HG02642 (cell line): ENCODE results near the gene FKBP15.
A peak's percentile ranks its signal among the peaks of the same experiment; 100 is the strongest.
"Not testable (repeated sequence)": the region's sequence is repeated elsewhere in the genome, so short reads cannot be mapped to it uniquely, and the experiment has no call there.

Source experiments
- ATAC-seq: cut with Tn5 transposase; IDR thresholded peaks from one replicate; pipeline ENCODE4 v1.9.1; 2021; ENCODE audit warnings: mild to moderate bottlenecking; ENCODE audit not compliant: unreplicated experiment, poor library complexity

FKBP15 gene, protein sequence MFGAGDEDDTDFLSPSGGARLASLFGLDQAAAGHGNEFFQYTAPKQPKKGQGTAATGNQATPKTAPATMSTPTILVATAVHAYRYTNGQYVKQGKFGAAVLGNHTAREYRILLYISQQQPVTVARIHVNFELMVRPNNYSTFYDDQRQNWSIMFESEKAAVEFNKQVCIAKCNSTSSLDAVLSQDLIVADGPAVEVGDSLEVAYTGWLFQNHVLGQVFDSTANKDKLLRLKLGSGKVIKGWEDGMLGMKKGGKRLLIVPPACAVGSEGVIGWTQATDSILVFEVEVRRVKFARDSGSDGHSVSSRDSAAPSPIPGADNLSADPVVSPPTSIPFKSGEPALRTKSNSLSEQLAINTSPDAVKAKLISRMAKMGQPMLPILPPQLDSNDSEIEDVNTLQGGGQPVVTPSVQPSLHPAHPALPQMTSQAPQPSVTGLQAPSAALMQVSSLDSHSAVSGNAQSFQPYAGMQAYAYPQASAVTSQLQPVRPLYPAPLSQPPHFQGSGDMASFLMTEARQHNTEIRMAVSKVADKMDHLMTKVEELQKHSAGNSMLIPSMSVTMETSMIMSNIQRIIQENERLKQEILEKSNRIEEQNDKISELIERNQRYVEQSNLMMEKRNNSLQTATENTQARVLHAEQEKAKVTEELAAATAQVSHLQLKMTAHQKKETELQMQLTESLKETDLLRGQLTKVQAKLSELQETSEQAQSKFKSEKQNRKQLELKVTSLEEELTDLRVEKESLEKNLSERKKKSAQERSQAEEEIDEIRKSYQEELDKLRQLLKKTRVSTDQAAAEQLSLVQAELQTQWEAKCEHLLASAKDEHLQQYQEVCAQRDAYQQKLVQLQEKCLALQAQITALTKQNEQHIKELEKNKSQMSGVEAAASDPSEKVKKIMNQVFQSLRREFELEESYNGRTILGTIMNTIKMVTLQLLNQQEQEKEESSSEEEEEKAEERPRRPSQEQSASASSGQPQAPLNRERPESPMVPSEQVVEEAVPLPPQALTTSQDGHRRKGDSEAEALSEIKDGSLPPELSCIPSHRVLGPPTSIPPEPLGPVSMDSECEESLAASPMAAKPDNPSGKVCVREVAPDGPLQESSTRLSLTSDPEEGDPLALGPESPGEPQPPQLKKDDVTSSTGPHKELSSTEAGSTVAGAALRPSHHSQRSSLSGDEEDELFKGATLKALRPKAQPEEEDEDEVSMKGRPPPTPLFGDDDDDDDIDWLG

DNA sequence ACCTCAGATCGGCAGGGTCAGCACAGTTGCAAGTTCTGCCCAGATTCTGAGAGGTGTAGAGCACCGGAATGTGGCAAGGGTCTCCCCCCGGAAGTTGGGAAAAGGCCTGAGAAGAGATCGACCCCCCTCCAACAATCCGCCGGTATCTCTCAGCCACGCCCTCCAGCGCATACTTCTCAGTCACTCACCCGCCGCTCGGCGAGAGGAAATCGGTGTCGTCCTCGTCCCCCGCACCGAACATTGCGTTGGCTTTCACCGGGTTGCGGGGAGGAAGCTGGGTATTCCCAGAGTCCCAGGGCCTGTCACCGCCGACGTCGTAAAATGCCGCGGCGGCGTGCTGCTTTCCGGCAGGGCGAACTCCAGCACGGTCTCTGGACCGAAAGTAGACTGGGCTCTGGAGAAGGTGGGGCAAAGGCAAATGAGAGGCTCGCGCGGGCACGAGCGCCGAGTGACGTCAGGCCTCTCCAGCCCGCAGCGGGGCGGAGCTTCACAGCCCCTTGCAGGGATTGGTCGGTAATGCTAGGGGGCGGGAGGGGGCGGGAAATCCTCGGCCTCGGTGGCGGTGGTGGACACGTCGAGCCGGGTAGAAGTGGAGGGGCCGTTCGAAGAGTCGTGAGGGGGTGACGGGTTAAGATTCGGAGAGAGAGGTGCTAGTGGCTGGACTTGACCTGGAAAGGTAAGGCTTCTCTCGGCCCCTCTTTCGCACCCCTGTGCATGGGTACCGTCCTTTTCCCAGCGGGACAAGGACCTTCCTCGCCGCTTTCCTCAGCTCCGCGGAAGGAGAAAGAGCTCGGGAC, at the start of gene FKBP15, which contains the start of gene SLC31A1:
TSS of gene FKBP15 (minus strand) at position 275 of the 797 bp plus-strand sequence. CDS start at position 241, 34 bp downstream.
TSS of gene SLC31A1 (plus strand) at position 542 of the 797 bp plus-strand sequence. CDS start 34,605 bp downstream, outside the sequence.
- peak; percentile 93 for ATAC-seq

DNA sequence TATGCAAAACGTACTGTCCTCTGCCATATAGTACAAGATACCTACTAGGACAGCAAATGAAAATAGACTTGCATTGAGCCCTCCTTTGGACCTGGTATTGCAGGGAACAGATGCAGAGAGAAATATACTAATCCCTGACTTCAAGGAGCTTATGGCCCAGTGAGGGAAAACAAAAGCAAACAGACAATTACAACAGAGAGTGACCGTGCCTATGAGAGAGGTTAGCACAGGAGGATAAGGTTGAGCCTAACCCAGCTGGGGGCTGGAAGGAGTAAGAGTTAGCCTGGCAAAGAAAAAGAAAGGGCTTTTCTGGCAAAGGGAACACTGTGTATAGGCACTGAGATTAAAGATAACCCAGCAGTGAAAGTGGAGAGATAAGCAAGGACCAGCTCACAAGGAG, 48.8 kb upstream of the FKBP15 start:
- ATAC-seq = no peak

DNA sequence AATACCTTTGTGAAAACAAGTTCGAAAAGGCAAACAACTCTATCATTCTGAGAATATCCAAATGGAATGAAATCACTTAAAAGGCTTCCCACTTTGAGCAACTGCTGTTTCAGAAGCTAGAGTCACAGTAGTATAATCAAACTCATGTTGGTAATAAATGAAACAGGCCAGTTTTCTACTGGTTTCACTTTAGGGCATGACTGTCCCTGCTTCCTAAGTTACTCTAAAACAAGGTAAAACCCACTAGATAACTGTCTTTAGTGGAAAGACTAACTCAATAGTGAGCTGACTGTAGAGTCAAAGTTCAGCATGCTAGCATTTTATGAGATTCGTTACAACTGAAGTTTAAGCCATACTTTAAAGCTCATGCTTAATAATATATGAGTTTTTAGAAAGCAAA, 48.3 kb upstream of the FKBP15 start:
- ATAC-seq = no peak

DNA sequence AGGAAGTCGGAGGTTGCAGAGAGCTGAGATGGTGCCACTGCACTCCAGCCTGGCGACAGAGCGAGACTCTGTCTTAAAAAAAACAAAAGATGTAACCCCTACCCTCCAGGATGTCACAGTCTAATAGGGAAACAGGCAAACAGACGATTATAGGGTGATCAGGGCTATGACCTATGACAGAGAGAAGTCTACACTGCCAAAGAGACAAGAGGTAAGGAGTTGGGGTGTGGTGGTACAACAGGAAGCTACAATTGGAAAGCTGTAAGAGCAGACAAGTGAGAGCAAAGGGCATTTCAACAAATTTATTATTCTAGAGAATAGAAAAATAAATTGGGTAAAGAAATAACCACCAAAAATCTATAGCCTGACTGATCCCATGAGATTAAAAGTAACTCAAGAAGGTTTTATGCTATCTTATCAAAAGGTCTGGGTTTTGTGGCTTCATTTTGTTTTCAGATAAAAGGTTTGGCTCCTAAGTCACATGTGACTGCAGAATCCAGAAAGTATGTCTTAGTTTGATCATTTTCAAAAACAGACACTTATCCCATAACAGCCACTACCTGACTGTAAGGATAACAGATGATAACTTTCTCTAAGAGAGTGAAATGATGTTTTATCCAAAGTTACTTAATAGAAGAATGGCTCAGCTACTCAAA, 47.0 kb upstream of the FKBP15 start:
- no peak for ATAC-seq

DNA sequence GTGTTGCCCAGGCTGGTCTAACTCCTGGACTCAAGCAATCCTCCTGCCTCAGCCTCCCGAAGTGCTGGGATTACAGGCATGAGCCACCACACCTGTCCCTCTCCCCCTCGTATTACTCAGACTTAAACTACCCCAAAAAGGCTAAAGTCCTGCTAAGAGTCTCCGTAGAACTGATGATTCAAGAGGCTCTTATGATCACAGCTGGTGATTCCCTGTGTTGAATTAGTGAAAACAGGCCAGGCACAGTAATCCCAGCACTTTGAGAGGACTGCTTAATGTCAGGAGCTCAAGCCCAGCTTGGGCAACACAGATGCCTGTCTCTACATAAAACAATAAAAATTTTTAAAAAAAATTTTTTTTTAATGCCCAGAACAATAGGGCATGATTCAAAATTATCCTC, 45.1 kb upstream of the FKBP15 start:
- ATAC-seq = no peak

DNA sequence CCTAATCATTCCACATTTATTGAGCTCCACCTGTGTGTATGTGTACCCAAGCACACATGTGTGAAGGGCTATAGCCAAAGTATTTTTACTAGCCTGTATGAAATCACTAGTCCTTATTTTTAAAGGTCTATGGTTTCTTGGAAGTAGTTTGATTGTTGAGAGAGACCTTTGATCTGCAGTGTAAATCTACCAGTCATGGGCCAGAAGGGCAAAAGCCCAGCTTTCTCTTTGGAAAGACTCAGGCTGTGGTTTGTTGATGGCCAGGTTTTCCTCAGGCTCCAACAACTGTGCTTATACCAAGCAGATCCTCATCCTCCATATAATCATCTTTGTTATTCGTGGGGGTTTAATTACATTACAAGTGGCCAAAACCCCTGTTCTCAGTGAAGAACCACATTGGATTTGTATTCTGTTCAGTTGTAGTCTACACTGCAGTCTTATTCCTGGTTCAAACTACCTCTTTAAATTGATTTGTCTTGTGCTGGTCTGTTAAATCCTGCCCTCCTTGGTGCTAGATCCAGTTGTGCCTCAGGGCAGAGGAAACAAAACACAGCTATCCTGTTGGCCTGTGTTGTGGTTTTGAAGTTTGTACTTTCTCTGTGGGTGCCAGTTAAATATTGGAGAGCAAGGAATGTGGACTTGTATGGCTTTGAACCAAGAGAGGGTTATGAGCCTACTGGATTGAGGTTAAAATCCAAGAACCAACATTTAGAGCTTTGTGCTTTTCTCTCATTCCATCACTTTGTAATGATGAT, 41.0 kb upstream of the FKBP15 start:
- no peak for ATAC-seq

DNA sequence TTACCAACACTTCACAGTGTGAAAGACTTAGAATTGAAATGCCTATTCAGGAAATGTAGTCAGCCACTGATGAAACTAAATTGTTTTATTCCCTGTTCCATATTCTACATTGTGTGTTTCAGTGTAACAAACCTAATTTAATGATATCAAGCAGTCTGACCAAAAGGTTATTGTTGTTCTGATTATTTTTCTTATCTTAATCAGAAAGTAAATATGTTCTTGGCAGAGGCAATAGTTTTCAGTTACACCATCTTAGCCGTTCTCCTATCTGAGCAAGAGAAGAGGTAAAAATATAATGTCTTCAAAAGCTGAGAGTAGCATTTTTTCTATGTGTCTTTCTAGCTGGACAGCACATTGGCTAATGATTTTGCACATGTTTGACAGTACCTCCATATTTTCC, 37.2 kb upstream of the FKBP15 start:
- no peak for ATAC-seq

DNA sequence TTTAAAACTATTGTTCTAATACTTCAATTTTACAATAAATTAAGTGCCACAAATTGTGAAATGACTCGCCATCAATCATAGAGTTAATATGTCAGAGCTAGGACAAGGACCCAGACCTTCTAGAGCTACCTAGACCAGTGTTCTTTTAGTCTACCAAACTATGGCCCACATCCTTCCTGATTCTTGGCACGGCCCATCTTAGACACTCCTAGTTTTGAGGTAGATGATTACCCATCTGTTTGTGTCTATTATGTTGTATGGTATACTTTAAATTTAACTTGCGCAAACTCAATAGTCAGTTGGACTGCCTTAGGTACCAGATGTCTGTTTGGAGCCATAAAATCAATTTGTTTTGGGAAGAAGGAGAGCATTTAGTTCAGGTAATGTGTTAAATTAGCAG, 36.8 kb upstream of the FKBP15 start:
- ATAC-seq = no peak

DNA sequence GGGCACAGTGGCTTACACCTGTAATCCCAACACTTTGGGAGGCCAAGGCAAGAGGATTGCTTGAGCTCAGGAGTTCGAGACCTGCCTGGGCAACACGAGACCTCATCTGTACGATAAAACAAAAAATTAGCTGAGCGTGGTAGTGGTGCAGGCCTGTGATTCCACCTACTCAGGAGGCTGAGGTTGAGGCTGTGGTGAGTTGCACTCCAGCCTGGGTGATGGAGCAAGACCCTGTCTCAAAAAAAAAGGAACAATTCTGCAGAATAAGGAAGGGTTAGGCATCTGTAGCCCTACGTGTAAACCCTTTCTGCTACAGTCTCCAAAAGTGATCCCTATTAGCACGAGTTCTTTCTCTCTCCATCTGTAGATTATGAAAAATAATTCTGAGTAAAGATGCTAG, 34.4 kb upstream of the FKBP15 start:
- ATAC-seq = no peak

DNA sequence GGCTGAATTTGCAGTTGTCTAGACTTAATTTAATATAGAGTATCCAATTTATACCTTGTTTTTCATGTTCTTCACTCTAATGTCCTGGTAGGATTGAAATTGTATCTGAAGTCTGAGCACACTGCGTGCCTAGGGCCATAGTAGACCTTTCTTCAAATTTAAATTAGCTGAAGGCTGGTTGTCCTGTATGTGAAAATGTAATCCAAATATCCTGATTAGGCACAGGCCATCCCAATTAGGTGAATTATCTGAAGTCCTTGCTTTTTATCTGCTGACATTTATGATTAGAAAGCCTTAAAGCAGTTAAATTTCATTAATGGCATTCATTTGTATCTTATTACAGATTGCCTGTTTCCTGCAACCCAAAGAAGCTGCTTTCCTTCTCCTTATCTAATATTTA, 33.9 kb upstream of the FKBP15 start:
- ATAC-seq = no peak

DNA sequence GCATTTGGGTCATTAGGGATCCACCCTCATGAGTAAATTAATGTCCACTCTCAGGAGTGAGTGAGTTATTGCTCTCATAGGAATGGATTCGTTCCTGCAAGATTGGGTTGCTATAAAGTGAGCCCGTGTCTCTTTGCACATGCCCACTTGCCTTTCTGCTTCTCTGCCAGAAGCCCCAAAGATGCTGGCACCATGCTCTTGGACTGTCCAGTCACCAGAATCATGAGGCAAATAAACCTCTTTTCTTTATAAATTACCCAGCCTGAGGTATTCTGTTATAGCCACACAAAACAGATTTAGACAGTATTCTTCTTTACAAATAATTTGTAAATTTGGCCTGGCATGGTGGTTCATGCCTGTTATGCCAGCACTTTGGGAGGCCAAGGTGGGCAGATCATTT, 29.7 kb upstream of the FKBP15 start:
- no peak for ATAC-seq

DNA sequence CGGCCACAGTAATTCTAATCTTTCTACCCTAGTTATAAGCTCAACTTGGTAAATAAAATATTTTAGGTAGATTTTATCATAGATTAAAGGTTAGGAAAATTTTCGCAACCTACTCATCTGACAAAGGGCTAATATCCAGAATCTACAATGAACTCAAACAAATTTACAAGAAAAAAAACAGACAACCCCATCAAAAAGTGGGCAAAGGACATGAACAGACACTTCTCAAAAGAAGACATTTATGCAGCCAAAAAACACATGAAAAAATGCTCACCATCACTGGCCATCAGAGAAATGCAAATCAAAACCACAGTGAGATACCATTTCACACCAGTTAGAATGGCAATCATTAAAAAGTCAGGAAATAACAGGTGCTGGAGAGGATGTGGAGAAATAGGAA, 28.6 kb upstream of the FKBP15 start:
- ATAC-seq = not testable (repeated sequence)

DNA sequence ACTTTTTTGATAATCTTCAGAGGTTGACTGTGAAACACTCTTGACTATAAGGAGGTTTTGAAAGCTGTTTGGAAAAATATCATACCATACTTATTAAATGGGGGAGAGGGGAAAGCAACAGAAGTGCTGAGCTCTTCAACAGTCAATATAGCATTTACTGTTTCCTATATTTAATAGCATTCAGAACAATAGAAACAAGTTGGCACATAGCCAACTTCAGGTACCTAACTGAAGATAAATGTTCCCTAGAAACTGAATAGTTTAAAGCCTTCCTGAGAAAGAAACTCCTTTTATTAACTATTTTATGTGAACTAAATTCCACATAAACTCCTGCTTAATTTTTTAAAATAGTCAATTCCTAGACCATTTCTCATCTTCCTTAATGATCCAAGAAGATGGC, 26.6 kb upstream of the FKBP15 start:
- ATAC-seq = no peak

DNA sequence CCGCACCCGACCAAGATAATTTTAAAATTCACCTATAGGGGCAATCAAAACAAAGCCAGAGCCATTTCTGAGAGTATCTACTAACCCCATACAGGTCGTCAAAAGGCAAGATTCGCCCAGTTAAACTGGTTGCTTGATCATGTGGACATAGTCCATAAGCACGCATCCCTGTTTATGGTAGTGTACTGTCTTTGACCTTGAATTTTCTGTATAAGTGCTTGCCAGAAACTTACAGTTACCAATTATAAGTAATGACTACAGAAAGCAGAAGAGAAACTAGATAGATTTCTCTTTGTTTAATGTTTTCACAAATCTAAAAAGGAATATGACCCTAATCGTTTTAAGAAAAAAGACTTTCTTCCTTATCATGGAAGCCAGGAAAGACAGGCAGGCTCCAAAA, 25.9 kb upstream of the FKBP15 start:
- ATAC-seq = no peak

DNA sequence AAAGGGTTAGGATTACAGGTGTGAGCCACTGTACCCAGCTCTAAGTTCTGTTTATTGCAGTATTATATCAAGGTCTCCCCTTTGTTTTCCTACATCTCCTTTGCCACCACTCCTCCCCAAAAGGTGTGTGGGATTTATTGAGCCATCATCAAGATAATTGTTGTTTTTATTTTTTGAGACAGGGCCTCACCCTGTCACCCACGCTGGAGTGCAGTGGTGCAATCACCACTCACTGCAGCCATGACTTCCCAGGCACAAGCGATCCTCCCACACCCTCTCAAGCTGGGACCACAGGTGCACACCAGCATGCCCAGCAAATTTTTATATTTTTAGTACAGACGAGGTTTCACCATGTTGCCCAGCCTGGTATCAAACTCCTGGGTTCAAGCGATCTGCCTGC, 24.8 kb upstream of the FKBP15 start:
- ATAC-seq = no peak

DNA sequence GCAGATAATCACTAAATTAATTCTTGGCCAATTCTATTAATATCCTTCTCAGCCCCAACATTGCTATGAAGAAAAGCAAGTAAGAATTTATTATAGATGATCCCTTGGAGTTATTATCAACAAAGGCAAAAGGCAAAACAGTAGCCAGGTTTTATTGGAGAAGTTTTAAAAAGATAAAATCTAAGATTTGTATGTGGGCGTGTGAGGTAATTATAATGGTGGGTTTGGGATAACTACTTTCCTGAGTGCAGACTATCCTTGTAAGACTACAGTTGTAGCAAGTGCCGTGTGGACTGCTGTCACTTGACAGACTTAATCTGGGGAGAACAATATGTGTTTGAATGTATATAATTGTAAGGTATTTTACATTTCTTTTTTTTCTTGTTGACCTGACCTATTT, 23.5 kb upstream of the FKBP15 start:
- ATAC-seq = no peak

DNA sequence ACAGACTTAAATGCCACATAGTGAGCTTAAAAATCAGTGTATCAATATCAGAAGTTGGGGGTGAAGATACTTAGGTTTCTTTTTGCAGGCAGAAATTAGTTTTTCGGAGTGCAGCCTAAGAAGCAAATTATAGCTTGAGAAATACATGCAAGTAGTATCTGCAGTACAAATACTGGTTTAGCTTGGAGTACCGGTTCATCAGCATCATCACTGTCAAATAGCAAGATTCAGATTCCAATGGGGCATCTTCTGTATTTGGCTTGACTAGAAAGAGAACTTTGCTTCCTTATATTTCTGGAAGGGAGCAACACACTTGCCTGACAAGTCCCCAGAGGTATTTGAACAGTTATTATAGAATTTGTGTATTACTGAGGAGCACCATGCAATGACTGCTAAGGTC, 20.1 kb upstream of the FKBP15 start:
- ATAC-seq = no peak

DNA sequence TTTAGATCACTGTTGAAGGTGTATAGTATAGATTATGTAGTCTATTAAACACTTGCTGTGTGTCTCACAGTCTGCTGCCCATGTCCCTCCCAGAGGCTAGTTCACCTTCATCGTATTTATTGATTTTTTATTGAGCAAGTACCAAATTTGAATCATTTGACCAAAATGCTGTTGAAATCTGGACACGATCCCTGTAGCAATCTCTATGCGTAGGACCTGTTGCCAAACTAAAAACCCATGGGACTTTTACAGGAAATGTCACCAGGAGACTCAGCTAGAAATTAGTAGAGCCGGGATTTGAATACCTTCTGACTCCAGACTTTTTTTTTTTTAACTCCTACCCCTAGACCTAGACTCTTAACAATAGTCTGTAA, 17.8 kb upstream of the FKBP15 start:
- no peak for ATAC-seq
